C4-2B (cell line): ENCODE measurements around the gene PTPN1.

ENCODE experiments used
- H3K27ac ChIP-seq: fragments of 450-650 bp; 2 replicates; pipeline ENCODE4 v1.5.1; 2017
- ZFX ChIP-seq: fragments of 450-650 bp; IDR thresholded peaks from 2 replicates; pipeline ENCODE4 v1.6.1; 2017
- TF ChIP-seq, protein P1 (sequence below): fragments of 450-650 bp; conservative IDR thresholded peaks from 2 replicates; pipeline ENCODE4 v1.5.1; 2017; ENCODE audit warnings: mild to moderate bottlenecking

The PTPN1 gene

DNA sequence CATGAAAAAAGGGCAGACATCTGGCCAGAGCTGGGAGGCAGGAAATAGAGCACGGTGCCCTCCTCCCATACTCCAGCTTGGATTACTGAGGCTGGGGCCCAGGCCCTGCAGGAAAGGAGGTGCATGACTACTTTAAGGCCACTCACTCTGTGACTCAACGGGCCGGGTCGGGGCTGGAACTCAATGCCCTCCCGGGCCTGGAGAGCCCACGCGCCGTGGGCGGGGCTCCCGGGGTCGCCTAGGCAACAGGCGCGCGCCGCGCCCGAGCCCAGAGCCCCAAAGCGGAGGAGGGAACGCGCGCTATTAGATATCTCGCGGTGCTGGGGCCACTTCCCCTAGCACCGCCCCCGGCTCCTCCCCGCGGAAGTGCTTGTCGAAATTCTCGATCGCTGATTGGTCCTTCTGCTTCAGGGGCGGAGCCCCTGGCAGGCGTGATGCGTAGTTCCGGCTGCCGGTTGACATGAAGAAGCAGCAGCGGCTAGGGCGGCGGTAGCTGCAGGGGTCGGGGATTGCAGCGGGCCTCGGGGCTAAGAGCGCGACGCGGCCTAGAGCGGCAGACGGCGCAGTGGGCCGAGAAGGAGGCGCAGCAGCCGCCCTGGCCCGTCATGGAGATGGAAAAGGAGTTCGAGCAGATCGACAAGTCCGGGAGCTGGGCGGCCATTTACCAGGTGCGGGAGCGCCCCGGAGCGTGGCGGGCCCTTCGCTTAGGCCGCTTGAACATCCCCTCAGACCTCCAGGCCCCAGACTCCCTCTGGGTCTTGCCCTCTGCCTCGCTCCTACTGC lies at the start of gene PTPN1:
Gene PTPN1 (plus strand): TSS at position 461 of the 783 bp plus-strand sequence. CDS start 145 bp downstream, at position 606.
- H3K27ac ChIP-seq, result peak within 1 kb of the TSS; percentile 84
- TF ChIP-seq, protein P1, sequence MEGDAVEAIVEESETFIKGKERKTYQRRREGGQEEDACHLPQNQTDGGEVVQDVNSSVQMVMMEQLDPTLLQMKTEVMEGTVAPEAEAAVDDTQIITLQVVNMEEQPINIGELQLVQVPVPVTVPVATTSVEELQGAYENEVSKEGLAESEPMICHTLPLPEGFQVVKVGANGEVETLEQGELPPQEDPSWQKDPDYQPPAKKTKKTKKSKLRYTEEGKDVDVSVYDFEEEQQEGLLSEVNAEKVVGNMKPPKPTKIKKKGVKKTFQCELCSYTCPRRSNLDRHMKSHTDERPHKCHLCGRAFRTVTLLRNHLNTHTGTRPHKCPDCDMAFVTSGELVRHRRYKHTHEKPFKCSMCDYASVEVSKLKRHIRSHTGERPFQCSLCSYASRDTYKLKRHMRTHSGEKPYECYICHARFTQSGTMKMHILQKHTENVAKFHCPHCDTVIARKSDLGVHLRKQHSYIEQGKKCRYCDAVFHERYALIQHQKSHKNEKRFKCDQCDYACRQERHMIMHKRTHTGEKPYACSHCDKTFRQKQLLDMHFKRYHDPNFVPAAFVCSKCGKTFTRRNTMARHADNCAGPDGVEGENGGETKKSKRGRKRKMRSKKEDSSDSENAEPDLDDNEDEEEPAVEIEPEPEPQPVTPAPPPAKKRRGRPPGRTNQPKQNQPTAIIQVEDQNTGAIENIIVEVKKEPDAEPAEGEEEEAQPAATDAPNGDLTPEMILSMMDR, result no peak
- peak; percentile 44 for TF ChIP-seq ZFX

DNA sequence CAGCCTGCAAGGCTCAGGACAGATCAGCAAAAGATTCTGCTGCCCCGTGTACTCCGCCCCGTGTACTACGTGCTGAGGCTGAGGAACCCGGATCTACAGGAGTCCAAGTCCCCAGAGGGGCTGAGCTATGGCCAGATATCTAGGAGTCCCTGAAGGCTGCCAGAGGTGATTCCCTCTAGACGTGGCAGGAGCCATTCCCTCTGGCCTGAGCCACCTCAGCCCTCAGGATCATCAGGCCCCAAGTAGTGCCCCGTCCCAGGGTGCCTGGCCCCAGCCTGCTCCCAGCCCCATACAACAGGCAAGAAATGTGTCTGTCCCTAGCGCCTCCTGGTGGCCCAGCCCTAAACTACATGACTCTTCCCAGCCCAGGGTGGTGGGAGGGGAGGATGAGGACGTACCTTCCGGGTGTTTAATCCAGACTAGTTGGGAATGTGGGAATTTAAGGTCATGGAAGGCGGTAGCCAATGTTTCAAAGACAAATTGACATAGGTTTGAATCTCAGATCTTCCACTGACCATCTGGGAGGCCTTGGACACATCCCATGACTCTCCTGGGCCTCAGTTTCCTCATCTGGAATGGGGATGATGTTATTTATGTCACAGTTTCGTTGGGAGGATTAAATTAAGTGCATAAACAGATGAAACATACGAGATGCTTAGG lies 49.4 kb upstream of the PTPN1 start:
- TF ChIP-seq, protein P1, result peak; percentile 93
- TF ChIP-seq ZFX, result no peak
- no peak overlapping the region for H3K27ac ChIP-seq

DNA sequence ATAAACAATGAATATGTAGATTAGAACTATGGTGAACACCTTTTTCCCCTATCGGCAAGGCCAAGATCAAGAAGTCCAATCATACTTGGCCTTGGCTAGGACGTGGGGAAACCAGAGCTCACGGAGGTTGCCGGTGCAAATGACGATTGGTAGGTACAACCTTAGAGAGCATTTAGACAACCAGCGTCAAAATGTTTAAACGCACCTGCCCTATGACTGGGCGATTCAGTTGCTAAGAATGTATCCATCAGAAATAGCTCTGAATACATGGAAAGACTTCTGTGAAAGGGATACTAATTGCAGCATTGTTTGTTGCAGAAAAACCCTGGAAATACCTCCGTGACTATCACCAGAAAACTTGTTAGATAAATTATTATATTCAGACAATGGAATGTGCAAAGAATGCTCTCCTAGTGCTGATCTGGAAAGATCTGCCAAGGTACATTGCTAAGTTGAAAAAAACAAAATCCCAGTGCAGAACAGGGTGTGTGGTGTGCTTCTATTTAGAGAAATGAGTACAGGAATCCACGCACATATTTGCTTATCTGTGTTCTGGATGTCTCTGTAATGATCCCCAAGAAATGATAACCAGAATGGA lies 48.0 kb upstream of the PTPN1 start:
- no peak overlapping the region for H3K27ac ChIP-seq
- TF ChIP-seq, protein P1, result no peak
- no peak for TF ChIP-seq ZFX

DNA sequence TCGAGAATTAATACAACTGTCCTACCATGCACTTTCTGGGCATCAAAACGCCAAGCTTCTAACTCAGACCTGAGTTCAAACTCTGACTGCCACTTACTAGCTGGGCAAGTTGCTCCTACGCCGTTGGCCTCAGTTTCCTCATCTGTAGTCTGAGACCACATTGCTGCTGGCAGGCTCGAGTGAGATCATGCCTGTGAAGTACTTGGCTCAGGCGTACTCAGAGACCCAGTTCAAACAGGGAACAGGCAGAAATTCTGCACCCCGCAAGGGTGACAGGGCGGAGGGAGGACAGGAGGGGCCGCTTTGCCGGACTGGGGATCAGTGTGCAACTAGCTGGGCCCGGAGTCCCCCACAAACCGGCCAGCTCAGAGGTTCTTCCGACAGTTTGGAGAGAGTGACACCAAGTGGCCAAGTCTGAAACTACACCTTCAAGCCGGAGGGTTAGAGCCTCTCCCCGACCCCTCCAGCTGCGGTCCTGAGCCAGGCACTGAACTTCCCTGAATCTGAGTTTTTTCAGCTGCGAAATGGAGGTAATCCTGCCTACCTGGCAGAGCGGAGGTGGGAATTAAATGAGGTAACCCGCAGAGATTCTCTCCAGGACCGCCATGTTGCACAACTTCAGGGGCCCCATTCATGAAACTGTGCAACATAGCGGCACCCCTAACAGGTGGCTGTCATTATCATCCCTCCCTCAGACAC lies 46.0 kb upstream of the PTPN1 start:
- TF ChIP-seq, protein P1, result peak; percentile 85
- no peak for TF ChIP-seq ZFX

DNA sequence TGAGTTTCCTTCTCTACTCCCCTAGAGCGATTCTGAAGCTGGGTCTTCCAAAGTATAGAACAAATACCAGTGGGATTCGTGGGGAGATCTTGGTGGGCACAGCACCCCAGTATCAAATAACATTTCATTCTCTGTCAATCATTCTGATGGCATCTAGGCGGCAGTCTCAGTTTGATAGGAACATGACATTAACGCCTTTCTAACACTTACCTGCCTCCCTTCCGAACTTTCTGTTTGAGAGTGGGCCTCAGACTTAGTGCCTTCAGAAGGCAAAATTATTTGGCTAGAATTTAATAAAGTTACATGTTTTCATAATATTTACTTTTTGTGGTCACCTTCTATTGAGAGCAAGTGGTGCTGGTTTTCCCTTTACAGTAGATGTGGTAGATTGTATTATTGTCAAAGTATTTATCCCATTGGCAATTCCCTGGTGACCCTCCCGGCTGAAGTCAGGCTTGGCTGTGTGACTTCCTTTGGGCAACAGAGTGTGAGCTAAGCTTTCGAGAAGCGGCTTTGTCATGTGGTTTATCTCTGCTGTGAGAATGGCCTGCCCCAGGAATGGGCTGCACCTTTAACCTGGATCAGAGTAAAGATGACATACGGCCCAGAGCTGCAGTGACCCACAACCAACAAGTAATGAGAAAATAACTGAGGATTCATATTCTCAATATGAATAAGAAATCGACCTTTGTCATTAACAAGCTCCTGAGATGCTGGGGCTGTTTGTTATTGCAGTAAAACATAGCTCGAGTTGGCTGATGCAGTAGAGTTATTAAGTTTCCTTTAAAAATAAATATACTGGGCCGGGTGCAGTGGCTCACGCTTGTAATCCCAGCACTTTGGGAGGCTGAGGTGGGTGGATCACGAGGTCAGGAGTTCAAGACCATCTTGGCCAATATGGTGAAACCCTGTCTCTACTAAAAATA lies 45.2 kb upstream of the PTPN1 start:
- H3K27ac ChIP-seq, result no peak overlapping the region
- TF ChIP-seq, protein P1, result no peak
- no peak for TF ChIP-seq ZFX

More for the DNA sequence above, 46.0 kb upstream of the PTPN1 start:
- H3K27ac ChIP-seq, result no peak overlapping the region

DNA sequence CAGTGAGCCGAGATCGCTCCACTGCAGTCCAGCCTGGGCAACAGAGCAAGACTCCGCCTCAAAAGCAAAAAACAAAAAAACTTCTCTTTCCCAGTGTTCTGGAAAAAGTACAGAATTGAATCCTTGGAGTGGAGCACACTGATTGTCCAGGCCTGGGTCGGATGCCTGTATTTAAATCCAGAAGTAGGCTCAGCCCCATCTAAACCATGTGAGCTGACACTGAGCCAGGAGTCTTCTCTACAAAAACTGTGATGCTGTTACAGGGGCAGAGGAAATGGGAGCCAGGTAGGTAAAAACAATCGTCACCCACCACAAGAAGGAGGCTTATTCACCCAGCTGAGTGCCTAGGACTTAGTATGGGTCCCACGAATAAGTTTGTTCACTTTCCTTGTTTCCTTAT lies 43.0 kb upstream of the PTPN1 start:
- H3K27ac ChIP-seq, result no peak overlapping the region
- TF ChIP-seq, protein P1, result no peak
- no peak for TF ChIP-seq ZFX
